ENCODE data around the gene FNIP1.

DNA sequence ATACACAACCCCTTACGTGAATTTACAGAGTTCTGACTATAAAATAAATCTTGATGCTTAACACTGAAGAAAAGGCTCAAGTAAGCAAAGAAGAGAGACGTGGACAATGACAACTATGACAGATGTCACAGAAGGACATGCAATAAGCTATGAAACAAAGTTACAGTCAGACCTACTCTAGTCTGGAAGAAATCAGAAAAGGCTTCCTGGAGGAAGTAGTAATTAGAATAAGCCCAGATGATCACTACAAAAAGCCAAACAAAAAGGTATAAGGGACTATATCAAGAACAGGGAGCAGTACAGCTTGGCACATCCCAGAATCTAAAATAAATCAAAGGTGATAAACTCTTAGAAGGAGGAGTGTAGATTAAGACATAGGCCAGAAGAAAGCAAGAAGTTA is 6.3 kb downstream of the FNIP1 start:
- TF ChIP-seq, protein P1, sequence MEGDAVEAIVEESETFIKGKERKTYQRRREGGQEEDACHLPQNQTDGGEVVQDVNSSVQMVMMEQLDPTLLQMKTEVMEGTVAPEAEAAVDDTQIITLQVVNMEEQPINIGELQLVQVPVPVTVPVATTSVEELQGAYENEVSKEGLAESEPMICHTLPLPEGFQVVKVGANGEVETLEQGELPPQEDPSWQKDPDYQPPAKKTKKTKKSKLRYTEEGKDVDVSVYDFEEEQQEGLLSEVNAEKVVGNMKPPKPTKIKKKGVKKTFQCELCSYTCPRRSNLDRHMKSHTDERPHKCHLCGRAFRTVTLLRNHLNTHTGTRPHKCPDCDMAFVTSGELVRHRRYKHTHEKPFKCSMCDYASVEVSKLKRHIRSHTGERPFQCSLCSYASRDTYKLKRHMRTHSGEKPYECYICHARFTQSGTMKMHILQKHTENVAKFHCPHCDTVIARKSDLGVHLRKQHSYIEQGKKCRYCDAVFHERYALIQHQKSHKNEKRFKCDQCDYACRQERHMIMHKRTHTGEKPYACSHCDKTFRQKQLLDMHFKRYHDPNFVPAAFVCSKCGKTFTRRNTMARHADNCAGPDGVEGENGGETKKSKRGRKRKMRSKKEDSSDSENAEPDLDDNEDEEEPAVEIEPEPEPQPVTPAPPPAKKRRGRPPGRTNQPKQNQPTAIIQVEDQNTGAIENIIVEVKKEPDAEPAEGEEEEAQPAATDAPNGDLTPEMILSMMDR (IDR thresholded peaks at IDR 0.05): no peak
- TF ChIP-seq, protein P2, sequence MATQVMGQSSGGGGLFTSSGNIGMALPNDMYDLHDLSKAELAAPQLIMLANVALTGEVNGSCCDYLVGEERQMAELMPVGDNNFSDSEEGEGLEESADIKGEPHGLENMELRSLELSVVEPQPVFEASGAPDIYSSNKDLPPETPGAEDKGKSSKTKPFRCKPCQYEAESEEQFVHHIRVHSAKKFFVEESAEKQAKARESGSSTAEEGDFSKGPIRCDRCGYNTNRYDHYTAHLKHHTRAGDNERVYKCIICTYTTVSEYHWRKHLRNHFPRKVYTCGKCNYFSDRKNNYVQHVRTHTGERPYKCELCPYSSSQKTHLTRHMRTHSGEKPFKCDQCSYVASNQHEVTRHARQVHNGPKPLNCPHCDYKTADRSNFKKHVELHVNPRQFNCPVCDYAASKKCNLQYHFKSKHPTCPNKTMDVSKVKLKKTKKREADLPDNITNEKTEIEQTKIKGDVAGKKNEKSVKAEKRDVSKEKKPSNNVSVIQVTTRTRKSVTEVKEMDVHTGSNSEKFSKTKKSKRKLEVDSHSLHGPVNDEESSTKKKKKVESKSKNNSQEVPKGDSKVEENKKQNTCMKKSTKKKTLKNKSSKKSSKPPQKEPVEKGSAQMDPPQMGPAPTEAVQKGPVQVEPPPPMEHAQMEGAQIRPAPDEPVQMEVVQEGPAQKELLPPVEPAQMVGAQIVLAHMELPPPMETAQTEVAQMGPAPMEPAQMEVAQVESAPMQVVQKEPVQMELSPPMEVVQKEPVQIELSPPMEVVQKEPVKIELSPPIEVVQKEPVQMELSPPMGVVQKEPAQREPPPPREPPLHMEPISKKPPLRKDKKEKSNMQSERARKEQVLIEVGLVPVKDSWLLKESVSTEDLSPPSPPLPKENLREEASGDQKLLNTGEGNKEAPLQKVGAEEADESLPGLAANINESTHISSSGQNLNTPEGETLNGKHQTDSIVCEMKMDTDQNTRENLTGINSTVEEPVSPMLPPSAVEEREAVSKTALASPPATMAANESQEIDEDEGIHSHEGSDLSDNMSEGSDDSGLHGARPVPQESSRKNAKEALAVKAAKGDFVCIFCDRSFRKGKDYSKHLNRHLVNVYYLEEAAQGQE (IDR thresholded peaks at IDR 0.05; ENCODE audit: low read depth, low read length): no peak
- no peak for TF ChIP-seq MXI1 (IDR thresholded peaks at IDR 0.05; ENCODE audit: low read depth, low read length)
- no peak for TF ChIP-seq SIN3A (IDR thresholded peaks at IDR 0.05; ENCODE audit: borderline replicate concordance, low read depth, low read length)
- no peak for TF ChIP-seq POLR2AphosphoS5 (IDR thresholded peaks at IDR 0.05; ENCODE audit: low read depth, low read length)
- no peak for TF ChIP-seq EZH2phosphoT487 (IDR thresholded peaks at IDR 0.05; ENCODE audit: borderline replicate concordance, low read depth)
